Fibroblast of villous mesenchyme (primary cell): Measurements from ENCODE around the gene FSTL4. TPM values are rescaled to one million over a fixed set of nuclear protein-coding genes. Genes with fewer than 3 reads are reported as not detected.
A peak's percentile ranks its signal among the peaks of the same experiment; 100 is the strongest.

Experiments used
- DNase-seq: peaks from one replicate; pipeline ENCODE4 v3.0.0-alpha.2; 2010; ENCODE audit warnings: low read depth
- H3K4me3 ChIP-seq: 2 replicates; pipeline ENCODE4 v1.5.1; 2011; ENCODE audit warnings: low read depth, mild to moderate bottlenecking, low read length
- total RNA-seq: library from RNA; depleted of rRNA; stranded (reverse); fragments of >200 nt; gene quantifications from 2 replicates; pipeline ENCODE4 v1.2.3, GENCODE V29; 2012
- TF ChIP-seq, protein P1 (sequence below): IDR thresholded peaks from 2 replicates; pipeline ENCODE4 v1.5.1; 2012; ENCODE audit warnings: low read depth, mild to moderate bottlenecking, low read length; ENCODE audit not compliant: insufficient read depth

FSTL4 gene
- total RNA-seq, 1 donor = not detected

DNA sequence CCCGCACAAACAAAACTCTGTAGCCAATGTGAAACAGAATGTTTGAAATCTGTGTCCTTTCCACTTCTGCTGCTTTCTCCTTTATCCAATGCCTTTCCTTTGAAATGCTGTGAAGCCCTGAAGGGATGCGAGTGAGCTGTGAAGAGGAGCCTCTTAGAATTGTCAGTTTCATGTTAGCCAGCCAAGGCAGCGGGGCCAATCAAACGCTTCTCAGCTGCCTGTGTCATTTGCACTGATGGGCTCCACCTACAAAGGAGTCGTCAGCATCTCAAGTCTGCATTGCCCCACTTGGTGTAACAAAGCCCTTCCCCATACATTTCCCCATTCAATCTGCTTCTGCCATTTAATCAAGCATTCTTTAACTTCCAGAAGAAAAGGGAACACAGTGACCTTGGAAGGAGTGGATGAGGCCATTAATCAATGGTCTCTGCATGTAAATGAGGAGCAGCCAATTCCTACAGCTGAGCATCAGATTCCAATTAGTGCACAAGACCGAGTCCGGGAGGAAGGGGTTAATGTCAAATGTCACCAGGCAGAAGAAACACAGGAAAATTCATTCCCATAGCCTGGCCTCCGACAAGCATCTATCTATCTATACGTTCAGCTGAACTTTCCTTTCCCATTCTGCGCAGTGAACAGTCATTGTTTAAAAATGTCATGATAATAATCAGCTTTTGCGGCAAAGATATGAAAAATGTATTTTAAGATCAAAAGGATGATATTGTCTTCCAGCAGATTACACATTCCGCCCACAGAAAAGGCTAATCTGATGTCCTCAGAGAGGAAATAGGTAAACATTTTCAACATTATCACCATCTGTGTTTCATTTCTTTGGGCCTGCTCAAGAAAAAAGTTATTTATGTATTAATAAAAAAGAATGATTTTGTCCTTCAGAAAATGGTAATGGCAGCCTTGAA lies 154.6 kb downstream of the FSTL4 start:
- TF ChIP-seq, protein P1, sequence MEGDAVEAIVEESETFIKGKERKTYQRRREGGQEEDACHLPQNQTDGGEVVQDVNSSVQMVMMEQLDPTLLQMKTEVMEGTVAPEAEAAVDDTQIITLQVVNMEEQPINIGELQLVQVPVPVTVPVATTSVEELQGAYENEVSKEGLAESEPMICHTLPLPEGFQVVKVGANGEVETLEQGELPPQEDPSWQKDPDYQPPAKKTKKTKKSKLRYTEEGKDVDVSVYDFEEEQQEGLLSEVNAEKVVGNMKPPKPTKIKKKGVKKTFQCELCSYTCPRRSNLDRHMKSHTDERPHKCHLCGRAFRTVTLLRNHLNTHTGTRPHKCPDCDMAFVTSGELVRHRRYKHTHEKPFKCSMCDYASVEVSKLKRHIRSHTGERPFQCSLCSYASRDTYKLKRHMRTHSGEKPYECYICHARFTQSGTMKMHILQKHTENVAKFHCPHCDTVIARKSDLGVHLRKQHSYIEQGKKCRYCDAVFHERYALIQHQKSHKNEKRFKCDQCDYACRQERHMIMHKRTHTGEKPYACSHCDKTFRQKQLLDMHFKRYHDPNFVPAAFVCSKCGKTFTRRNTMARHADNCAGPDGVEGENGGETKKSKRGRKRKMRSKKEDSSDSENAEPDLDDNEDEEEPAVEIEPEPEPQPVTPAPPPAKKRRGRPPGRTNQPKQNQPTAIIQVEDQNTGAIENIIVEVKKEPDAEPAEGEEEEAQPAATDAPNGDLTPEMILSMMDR = no peak
- peak; percentile 38 for DNase-seq
- no peak overlapping the region for H3K4me3 ChIP-seq

GRCh38 chr5:133456933-133457402 lies 155.4 kb downstream of the FSTL4 start:
- peak; percentile 85 for DNase-seq
- TF ChIP-seq, protein P1 = no peak
- no peak overlapping the region for H3K4me3 ChIP-seq

GRCh38 chr5:133455676-133456075 lies 156.7 kb downstream of the FSTL4 start:
- DNase-seq = no peak
- TF ChIP-seq, protein P1 = no peak
- H3K4me3 ChIP-seq = no peak overlapping the region

GRCh38 chr5:133454442-133454841 lies 157.9 kb downstream of the FSTL4 start:
- no peak for DNase-seq
- H3K4me3 ChIP-seq = no peak overlapping the region
- TF ChIP-seq, protein P1 = no peak

DNA sequence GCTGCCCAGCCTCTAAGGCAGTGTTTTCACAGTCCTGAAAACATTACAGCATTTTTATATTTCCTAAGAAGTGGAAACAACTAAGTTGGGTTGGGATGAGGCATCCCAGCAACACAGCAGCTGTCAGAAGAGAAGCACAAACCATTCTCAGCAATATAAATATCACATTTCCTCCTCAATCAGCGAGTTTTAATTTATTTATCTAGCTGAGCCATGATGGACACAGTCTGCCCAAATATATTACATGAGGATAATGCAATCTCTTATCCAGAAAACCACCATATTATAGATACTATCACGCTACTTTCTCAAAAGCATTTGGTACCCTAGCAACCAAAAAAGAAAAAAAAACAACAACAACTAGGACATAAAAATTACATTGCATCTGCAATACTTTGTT lies 158.5 kb downstream of the FSTL4 start:
- peak; percentile 52 for DNase-seq
- TF ChIP-seq, protein P1 = no peak
- no peak overlapping the region for H3K4me3 ChIP-seq

DNA sequence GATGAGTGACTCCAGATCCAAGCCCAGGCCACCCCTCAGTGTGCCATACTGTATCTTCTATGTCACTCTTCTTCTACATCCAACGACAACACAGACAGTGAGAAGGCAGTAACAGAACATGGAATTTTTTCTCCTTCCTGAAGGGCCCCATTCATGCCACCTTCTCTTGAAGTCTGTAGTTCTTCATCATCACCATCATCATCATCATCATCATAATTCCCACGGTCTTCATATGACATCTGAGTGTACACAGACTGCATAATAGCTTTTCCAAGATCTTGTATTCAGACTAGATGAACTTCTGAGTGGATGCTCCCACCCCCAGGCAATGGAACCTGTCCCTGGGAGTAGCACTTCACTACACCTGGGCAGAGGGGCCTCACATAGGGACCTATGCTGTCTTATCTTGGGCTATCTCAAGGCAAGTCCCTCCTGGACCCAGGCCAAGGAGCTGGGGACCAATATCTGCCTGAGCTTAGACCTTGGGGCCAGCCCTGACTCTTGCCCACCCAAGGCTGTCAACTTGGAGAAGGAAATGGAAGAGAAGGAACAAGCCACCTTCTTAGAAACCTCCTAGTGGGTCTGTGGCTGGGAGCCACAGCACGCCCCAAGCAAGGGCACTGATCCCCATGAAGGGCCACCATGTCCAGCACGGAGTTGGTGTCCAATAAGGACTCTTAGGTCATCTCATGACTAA lies 159.1 kb downstream of the FSTL4 start:
- TF ChIP-seq, protein P1 = no peak
- no peak for DNase-seq
- no peak overlapping the region for H3K4me3 ChIP-seq
